Cortex of kidney (tissue), 1 donor: ENCODE measurements around the gene GPR87.

Source experiments
- DNase-seq: peaks from one replicate; lab custom pipeline; 2025; lab: John Stamatoyannopoulos, UW

GPR87 gene

DNA sequence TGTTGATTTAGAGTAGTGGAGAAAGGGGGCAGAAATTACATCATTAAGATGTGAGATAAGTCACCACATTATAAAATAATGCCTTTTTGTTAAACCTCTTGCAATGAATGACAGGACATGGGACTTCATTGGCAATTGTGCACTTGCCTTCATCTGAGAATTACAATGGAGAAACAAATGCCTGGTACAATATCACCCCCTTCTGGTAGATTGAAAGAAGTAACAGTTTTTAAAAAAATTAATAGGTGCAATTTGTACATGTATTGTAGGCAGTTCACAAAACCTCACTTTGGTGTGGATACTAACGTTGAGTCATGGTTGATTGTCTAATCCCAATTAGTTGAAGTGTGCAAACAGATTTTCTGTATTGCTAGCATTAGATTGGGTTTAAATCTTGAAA, 33.7 kb downstream of the GPR87 start:
- no peak for DNase-seq

GRCh38 chr3:151281671-151282324, 34.8 kb downstream of the GPR87 start:
- DNase-seq: no peak

GRCh38 chr3:151278230-151278629, 38.4 kb downstream of the GPR87 start, which contains the start of gene P2RY14:
TSS of gene P2RY14 (minus strand) at chr3:151278542. CDS start at chr3:151214316, 64,226 bp downstream.
- DNase-seq: no peak

GRCh38 chr3:151276687-151277042, 40.0 kb downstream of the GPR87 start:
- DNase-seq: no peak

GRCh38 chr3:151276038-151276686, 40.5 kb downstream of the GPR87 start:
- DNase-seq: no peak

- no peak for DNase-seq
Measured at GRCh38 chr3:151275091-151275490, 41.5 kb downstream of the GPR87 start.

- DNase-seq: no peak
Measured at GRCh38 chr3:151269631-151270030, 47.0 kb downstream of the GPR87 start.

DNA sequence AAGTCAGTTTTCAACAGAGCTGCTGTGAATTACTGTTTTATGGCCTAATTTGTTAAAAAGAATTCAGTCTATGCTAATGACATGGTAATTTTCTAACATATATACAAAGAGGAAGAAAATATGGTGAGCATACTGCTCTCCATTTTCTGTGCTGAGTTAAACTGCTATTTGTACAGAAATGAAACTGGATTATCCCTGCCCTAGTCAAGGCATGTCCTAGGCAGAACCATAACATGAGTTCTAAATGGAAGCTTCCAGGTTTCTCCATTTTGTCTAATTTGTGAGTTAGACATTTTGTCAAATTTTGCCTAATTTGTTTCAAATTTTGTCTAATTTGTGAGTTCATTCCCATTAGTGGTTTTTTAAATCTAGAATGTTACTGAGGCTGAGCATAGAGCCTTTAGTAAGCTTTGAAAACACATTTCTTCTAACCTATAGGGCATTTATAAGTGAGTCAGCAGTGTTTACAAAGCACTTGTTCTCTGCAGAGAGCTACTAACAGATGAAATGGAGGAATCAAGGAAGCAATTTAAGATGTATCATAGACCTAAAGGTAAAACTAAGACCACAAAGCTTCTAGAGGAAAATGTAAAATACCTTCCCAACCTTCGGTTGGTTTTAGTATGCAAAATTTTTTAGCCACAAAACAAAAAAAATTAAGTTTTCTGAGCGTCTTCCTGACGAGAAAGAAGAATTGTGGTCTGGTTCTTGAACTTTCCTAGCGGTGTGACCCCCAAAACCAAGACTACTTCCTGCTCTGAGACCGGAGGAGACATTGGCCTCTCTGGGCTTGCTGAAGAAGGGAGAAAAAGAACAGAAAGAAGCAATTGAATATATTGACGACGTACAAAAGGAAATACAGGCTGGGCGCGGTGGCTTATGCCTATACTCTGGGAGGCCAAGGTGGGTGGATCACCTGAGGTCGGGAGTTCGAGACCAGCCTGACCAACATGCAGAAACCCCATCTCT, 48.1 kb downstream of the GPR87 start:
- no peak for DNase-seq

DNA sequence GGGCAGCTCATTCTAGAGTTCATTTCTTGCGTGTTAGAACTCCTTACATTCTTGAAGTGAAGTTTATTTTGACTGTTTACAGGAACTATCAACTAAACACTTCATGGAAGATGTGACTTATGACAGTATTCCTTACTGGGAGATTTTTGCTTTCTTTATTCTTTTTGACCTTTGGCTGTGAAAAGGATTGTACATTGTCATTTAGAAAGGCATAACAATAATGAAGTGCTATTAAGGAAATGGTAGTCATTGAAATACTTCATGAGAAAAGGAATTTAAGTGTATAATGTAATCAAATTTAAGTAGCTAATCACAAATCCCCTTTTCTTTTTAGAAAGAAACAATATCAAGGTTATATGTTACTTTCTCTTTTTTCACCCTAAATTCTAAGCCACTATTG, 49.6 kb downstream of the GPR87 start:
- DNase-seq: no peak

DNA sequence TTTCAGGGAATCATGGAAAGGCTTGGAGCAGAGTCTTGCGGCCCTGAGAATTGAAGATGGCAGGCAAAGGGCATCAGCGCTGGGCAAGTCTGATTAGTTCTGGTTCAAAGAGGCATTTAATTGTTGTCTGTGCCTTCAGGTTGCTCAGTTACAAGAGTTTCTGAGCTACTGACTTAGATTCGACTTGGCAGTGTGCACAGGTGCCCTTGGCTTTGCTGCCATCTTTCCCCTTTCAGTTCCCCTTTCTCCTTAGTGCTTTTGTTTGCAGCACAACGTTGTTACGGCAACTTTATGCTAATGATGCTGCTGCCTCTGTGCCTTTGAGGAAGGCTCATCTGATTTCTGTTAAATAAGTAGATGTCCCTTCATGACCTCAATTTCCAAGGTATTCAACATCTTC, 50.8 kb downstream of the GPR87 start:
- DNase-seq: no peak

- DNase-seq: no peak
Measured at GRCh38 chr3:151265166-151265565, 51.5 kb downstream of the GPR87 start.

GRCh38 chr3:151264605-151265004, 52.0 kb downstream of the GPR87 start:
- DNase-seq: no peak

DNA sequence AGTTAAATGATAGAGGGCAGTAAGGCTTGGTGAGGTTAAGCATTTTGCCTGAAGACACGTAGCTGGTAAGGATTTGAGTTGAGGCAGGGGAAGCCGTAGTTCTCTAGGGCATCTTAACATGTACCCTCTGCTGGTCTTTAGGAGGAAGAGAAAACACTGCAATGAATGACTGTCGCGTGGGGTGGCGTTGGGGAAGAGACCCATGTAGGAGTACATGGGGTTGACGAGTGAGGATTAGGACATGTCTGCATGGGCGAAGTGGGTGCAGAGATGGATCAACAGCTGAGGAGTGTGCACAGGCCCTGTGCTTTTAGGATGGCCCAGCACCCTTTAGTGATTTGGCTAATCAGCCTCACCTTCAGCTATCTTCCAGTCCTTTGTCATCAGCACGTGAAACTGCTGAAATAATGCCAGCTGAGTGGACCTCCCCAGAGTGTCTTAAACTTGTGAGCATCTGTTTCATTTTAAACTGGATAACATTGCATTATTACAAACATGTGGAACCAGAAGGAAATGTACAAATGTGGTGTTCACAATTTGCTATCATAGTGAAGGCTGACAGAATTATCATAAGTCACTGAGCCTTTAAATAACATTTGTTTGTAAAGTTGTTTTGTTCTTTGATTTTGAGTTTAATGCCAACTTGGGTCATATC, 53.6 kb downstream of the GPR87 start:
- no peak for DNase-seq

GRCh38 chr3:151259664-151260063, 57.0 kb downstream of the GPR87 start:
- DNase-seq: no peak

- DNase-seq: no peak
Measured at GRCh38 chr3:151256749-151257148, 59.9 kb downstream of the GPR87 start.

DNA sequence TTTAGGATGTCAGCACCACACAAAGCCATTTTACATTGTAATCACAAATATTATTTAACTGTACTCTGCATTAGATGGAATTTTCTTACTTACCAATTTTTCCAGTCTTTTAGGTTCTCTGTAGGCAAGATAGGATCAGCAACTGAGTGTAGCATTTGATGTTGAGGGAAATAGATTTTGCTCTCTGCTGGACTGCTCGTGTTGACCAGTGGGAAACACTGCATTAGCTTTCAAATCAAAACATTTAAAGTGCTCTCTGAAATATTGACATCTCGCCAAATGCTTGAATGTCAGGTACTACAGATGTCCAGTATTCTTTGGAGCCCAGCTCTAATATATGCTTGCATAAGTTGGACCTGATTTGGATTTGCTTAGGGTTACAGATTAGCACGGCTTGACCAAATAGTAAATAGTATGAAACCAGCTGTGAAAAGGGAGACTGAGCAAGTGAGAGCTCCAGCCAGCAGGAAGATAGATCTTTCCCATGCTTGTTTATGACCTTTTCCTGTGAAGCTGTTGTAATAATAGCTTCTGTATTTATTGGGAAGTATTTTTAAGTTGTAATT, 67.8 kb downstream of the GPR87 start:
- no peak for DNase-seq
